ENCODE measurements around the gene FUT4.
"Not testable (repeated sequence)": the region's sequence is repeated elsewhere in the genome, so short reads cannot be mapped to it uniquely, and the experiment has no call there.

The FUT4 gene

DNA sequence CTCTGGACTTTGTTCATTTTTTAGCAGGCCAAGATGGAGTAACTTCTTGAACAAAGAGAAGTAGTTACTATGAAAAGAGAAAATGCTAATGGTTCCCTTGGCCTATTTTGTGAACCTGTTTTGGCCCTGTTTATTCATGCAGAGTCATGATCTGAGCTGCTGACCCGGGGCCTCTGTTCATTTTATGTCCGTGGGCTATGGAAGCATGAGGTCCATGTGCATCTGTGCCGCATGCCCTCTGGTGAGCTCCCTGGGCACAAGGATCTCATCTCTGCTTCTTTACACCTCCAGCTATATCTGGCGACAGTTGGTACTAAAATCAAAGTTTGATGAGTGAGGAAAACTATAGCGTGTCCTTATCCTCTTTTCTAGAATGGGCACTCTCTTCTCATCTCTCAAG lies 24.5 kb downstream of the FUT4 start:
- no peak for DNase-seq (ENCODE audit: low read depth)

GRCh38 chr11:94568717-94569116 lies 25.0 kb downstream of the FUT4 start:
- DNase-seq (ENCODE audit: low read depth): no peak

- DNase-seq (ENCODE audit: low read depth): not testable (repeated sequence)
These were observed 29.3 kb downstream of the FUT4 start for GRCh38 chr11:94572975-94573374.

DNA sequence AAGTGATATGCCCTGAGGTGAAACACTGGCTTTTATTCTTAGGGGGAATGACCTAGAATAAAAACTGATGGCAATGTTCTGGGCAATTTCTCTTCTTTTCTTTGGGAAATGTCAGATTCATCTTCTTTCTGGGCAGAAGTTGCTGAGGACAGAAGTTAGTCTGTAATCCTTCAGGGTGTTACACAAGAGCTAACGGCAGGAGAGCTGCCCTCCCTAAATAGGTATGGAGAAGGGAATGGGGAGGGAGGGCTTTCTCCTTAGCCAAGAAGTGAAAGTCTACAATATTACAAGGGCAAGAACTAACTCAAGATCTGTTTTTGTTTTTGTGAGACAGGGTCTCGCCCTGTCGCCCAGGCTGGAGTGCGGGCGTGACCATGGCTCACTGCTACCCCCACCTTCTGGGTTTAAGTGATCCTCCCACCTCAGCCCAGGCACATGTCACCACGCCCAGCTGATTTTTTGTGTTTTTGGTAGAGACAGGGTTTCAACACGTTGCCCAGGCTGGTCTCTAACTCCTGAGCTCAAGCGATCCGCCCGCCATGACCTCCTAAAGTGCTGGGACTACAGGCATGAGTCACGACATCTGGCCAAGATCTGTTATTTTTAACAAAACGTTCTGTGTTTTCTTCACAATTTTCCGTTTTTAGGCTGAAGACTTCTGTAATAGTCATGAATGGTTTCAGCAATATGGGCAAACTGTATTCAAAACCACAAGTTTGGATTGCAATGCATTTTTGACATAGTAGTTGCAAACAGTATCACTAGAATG lies 30.7 kb downstream of the FUT4 start:
- peak; percentile 47 for DNase-seq (ENCODE audit: low read depth)

DNA sequence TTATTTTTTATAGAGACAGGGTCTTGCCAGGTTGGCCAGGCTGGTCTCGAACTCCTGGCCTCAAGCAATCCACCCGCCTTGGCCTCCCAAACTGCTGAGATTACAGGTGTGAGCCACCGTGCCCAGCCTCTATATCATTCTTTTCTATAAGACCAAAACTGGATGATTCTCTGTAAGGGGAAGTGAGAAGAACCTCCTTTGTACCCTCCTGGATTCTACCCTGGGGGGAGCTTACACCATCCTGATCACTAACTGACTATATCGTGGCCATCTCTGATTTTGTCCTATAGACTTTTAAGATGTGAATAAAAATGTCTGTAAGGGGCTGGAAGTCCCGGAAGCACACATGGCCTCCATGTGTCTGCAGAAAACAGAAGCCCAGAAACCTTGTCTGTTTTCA lies 32.6 kb downstream of the FUT4 start:
- DNase-seq (ENCODE audit: low read depth): no peak

- no peak for DNase-seq (ENCODE audit: low read depth)
These were observed 34.1 kb downstream of the FUT4 start for GRCh38 chr11:94577841-94578240.

- no peak for DNase-seq (ENCODE audit: low read depth)
These were observed 38.2 kb downstream of the FUT4 start for GRCh38 chr11:94581926-94582325.

- no peak for DNase-seq (ENCODE audit: low read depth)
These were observed 39.6 kb downstream of the FUT4 start for GRCh38 chr11:94583213-94583865.

DNA sequence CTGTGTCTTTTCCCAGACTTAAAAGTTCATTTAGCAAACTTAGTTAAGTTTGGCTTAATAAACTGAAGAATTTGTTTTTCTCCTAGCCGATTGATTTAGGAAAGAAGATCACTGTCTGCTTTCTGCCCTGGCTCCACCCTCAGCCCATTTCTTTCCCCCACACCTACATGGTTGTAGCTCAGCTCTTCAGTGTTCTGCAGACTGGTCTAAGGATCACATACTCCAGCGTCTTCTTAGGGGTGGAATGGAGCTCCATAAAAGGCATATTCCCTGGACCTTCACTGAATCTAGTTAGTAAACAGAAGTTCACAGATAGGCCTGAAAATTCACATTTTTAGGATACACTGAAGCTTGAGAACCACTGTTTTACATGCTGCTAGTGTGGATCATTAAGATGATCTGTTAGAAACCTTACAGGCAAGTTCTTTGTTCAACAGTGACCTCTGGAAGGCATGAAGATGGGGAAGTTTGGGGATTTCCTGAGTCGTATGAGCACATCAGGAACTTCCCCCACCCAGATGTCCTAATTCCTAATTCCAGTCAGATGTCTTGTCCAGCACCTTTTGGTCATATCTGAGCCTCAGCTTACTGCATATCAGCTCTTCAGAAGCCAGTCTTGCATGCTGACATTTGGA lies 40.3 kb downstream of the FUT4 start:
- no peak for DNase-seq (ENCODE audit: low read depth)

DNA sequence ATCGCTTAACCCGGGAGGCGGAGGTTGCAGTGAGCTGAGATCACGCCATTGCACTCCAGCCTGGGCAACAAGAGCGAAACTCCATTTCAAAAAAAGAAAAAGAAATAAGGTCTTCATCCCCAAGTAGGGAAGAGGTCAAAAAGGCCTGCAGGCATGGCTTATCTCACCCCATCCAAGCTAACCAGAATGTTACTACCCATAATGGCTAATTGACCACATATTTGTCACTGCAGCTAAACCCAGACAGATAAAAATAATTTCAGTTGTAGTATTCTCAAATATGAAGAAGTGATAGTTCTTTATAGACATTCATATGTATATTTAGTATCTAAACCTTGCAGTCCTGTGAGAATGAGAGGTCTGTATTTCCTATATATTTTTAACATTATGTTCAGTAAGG lies 41.3 kb downstream of the FUT4 start:
- DNase-seq (ENCODE audit: low read depth): no peak

DNA sequence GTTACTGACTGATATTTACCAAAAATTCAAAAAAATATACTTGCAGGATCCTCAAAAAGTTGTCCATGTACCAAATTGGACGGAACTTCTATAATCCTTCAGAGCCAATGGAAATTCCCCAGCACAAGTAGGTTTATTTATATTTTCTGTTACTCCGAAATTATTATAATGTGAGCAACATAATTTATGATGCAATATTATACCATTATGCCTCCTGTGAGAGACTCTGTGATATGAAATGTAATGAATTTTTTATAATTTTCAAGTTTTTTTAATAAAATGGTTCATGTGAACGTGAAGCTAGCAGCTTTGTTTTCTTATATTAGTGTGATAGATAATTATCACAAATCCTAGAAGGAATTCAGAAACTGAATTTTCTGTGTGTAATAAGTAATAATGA lies 41.7 kb downstream of the FUT4 start:
- no peak for DNase-seq (ENCODE audit: low read depth)

- no peak for DNase-seq (ENCODE audit: low read depth)
These were observed 42.8 kb downstream of the FUT4 start for GRCh38 chr11:94586546-94586945.

- no peak for DNase-seq (ENCODE audit: low read depth)
These were observed 43.3 kb downstream of the FUT4 start for GRCh38 chr11:94586978-94587377.

GRCh38 chr11:94588366-94588942 lies 44.7 kb downstream of the FUT4 start:
- no peak for DNase-seq (ENCODE audit: low read depth)

GRCh38 chr11:94590352-94591041 lies 46.8 kb downstream of the FUT4 start:
- no peak for DNase-seq (ENCODE audit: low read depth)

DNA sequence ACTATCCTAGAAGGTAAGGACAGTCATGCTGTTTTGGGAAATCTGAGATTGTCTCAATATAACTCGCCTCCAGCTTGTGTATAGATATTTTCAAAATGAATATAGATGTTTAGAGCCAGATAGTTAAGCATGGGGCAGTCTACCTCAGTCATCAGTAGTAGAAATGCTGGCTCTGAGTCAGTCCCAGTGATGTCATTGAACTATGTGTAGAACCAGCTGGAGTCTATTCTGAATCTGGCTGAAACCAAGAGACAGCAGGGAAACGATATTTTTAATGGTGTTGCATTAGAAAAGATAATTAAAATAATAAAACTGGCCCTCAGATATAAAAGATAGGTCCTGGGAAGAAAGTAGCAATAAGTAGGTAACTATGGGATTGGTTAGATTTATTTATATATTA lies 49.3 kb downstream of the FUT4 start:
- no peak for DNase-seq (ENCODE audit: low read depth)

GRCh38 chr11:94595076-94595475 lies 51.4 kb downstream of the FUT4 start:
- DNase-seq (ENCODE audit: low read depth): no peak

- DNase-seq (ENCODE audit: low read depth): no peak
These were observed 54.2 kb downstream of the FUT4 start for GRCh38 chr11:94597896-94598295.

Measured in HS-5 (cell line).